Activated T-helper 9 cell treated with anti-CD3 and anti-CD28 coated beads, Interleukin-2, amount 50 U/mL, for 16 hours (primary cell): ENCODE data around the gene XKR8.

Experiments used
- DNase-seq: peaks from one replicate; pipeline ENCODE4 v3.0.0-alpha.2; 2020; ENCODE audit warnings: low read depth

XKR8 gene

GRCh38 chr1:27955076-27955475, 4.7 kb upstream of the XKR8 start:
- DNase-seq = no peak

- DNase-seq = no peak
Measured at GRCh38 chr1:27956761-27957160, 3.0 kb upstream of the XKR8 start.

DNA sequence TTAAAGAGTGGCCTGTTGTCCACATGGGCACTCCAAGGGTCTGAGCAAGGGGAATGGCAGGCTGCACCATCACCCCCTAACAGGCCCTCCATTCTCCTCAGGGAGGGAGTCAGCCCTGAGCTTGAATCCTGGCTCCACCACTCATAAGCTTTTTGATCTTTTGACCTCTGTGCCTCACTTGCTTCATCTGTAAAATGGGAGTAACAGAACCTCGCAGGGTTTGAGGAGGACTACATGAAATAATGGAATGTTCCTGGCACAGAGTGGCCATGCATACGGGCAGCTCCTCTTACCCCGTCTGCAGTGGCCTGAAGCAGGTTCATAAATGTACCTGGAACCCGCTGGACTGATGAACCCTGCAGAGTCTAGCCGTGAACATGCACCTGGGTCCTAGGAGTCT, 2.1 kb upstream of the XKR8 start:
- no peak for DNase-seq

GRCh38 chr1:27958513-27958912, 1.3 kb upstream of the XKR8 start:
- no peak for DNase-seq

GRCh38 chr1:27960762-27961645, 1.2 kb downstream of the XKR8 start:
- no peak for DNase-seq

- no peak for DNase-seq
Measured at GRCh38 chr1:27961646-27962221, 2.0 kb downstream of the XKR8 start.

DNA sequence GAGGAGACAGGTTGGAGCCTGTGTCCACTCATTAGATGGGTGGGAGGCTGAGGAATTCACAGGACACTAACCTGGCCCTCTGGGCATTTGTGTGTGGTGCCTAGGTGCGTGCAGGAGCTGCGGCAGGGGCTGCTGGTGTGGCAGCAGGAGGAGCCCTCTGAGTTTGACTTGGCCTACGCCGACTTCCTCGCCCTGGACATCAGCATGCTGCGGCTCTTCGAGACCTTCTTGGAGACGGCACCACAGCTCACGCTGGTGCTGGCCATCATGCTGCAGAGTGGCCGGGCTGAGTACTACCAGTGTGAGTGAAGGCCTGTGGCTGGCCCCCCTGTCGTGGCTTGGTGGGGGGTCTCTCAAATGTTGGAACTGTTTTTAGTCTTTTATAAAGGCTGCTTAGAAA, 3.6 kb downstream of the XKR8 start:
- DNase-seq = no peak

DNA sequence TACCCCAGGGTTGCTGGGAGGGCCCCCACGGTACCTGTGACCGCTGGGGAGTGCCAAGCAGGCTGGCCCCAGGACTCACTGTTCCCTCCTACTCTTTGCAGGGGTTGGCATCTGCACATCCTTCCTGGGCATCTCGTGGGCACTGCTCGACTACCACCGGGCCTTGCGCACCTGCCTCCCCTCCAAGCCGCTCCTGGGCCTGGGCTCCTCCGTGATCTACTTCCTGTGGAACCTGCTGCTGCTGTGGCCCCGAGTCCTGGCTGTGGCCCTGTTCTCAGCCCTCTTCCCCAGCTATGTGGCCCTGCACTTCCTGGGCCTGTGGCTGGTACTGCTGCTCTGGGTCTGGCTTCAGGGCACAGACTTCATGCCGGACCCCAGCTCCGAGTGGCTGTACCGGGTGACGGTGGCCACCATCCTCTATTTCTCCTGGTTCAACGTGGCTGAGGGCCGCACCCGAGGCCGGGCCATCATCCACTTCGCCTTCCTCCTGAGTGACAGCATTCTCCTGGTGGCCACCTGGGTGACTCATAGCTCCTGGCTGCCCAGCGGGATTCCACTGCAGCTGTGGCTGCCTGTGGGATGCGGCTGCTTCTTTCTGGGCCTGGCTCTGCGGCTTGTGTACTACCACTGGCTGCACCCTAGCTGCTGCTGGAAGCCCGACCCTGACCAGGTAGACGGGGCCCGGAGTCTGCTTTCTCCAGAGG, 6.8 kb downstream of the XKR8 start:
- DNase-seq = no peak

DNA sequence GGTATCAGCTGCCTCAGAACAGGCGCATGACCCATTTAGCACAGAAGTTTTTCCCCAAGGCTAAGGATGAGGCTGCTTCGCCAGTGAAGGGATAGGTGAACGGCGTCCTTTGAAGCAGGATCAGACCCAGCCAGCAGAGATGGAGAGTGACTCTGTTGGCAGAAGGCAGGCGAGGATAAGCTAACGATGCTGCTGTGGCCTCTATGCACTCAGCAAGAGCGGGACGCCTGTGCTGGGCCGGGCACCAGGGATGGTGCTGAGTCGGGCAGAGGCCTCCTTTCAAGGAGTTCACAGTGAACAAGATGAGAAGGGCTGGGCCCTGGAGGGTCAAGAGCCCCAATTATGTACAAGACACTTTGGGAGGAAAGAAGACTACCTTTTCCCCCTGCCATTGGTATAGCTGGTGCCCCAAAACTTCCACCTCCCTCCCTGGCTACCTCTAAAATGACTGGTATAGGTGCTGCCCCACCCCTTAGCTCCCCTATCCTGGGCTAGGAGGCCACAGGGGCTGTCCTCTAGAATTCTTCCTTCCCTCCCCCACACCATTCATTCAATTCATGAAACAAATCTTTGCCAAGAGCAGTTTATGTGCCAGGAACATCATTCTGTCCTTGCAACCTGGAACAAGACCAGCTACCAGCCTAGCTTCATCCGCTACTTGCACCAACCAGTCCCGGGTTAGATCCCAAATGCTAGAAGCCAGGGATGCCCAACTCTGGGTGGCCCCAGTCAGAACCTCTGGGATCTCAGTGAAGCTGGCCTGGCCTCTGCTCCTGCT, 7.5 kb downstream of the XKR8 start:
- no peak for DNase-seq

GRCh38 chr1:27967884-27968466, 8.2 kb downstream of the XKR8 start:
- no peak for DNase-seq

DNA sequence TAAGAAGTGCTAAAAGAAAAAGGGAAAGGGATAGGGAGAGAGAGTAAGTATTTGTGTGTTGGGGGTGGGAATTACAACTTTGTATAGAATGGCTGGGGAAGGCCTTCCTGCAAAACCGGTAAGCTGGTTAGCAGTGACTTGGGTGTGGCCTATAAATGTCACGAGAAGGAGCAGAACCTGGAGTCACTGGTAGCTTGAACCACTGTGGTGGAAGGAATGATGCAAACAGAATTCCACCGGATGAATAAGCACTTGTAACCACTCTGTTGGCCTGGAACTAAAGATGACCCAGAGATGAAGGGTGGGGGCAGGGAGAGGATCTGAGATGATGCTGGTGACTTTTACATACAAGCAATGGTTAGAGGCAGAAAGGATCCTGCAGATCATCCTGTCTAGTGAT, 8.9 kb downstream of the XKR8 start:
- DNase-seq = no peak

- DNase-seq = no peak
Measured at GRCh38 chr1:27970401-27970800, 10.6 kb downstream of the XKR8 start.

- DNase-seq = no peak
Measured at GRCh38 chr1:27971674-27972073, 11.9 kb downstream of the XKR8 start.

GRCh38 chr1:27972141-27972540, 12.4 kb downstream of the XKR8 start:
- DNase-seq = no peak

DNA sequence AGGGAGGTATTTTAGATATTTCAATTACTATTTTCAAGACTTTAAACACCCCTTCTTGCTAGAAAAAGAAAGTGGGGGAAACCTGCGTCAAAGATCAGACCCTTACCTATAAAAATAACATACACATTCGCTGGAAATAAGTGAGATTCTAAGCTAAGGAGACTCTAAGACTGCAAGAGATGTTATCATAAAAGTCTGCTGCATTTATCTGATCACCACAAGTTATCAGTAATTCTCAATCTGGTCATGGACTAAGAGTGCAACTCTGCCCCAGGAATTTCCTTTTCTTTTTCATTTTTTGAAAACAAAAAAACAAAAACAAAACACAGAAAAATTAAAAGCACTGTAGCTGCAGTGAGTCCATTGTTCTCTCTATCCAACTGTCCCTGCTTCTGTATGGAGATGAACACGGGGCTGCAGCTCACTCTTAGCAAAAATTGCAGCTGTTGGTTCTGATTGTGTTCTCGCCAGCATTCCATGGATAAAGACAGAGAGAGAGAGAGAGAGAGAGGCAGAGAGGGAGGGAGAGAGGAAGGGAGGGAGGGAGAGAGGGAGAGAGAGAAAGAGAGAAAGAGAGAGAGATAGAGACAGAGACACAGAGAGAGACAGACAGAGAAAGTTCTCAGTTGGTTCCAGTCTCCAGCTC, 14.1 kb downstream of the XKR8 start:
- no peak for DNase-seq

GRCh38 chr1:27974417-27974781, 14.6 kb downstream of the XKR8 start:
- no peak for DNase-seq

DNA sequence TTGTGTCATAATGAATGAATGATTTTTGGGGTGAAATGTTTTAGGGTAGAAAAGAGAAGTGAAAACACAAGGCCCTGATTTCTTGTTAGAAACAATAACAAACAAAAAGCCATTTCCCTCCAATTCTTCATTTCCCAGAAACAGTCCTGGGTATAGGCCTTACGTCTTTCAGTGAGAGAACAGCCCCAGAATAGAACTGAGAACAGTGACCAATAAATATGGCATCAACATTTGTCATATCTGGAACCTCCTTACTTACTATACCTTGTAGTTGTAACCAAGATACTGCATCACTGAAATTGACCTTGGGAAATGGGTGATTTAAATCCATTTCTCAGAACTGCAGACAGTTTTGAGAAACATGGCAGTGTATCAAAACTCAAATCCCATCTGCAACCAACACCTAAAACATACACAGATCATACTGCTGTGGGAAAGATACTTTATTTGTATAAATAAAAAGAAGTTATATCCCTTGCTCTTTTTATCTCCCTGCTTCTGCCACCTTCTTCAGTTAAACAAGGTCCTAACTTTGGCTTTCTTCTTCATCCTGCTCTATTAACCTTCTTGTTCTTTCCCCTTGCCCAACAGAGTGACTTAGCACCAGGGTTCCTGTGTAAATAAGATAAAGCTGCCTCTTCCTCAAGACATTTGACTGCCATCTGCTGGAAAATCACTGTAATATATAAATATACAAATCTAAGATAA, 19.5 kb downstream of the XKR8 start:
- no peak for DNase-seq

GRCh38 chr1:27979859-27980201, 20.1 kb downstream of the XKR8 start:
- no peak for DNase-seq

DNA sequence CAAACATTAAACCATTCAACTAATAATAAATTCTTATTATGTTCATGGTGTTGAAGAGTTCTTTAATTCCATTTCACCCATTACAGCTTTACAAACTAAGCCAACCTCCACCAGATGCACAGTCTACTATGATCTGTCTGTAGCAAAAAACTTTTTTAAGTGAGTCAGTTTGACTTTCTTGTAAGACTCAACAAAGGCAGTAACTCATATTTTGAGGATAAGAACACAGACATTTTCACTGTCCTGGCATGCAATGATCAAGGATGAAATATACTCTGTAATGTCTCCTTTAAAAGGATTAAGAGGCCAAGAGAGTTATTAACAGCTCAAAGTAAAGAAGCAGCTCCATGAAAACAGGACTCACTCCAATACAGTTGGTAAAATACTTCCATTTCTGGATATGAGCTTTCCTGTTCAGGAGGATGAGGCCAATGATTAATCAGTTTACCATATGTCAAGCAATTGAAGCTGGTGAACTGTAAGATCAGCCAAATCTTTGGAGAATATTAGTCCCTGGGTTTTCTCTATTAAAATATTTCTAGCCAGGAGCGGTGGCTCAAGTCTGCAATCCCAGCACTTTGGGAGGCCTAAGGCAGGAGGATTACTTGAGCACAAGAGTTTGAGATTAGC, 20.6 kb downstream of the XKR8 start:
- no peak for DNase-seq

- no peak for DNase-seq
Measured at GRCh38 chr1:27981145-27981544, 21.4 kb downstream of the XKR8 start.
